HepG2 (cell line): ENCODE measurements around the gene H2AZ1. TPM values are rescaled to one million over a fixed set of nuclear protein-coding genes. Genes with fewer than 3 reads are reported as not detected.
A peak's percentile ranks its signal among the peaks of the same experiment; 100 is the strongest.

Source experiments
- CBFB ChIP-seq: sonication (generic); formaldehyde crosslinking; IDR thresholded peaks from 2 replicates; pipeline ENCODE4 v1.4.0; 2020; ENCODE audit warnings: missing genetic modification reagents
- KLF6 ChIP-seq: IDR thresholded peaks from 2 replicates; pipeline ENCODE4 v1.8.0; 2016; ENCODE audit warnings: missing biosample characterization, missing genetic modification reagents
- NFYC ChIP-seq: IDR thresholded peaks from 2 replicates; pipeline ENCODE4 v1.6.1; 2016; ENCODE audit warnings: missing genetic modification reagents, missing compliant biosample characterization
- RAD21 ChIP-seq: fragments of 450-650 bp; formaldehyde crosslinking; IDR thresholded peaks from 2 replicates; pipeline ENCODE4 v1.5.0; 2020; ENCODE audit warnings: mild to moderate bottlenecking
- TFDP2 ChIP-seq: sonication (generic); formaldehyde crosslinking; IDR thresholded peaks from 2 replicates; pipeline ENCODE4 v1.4.0; 2020; ENCODE audit warnings: missing genetic modification reagents
- THRA ChIP-seq: sonication (generic); formaldehyde crosslinking; IDR thresholded peaks from 2 replicates; pipeline ENCODE4 v1.4.0; 2020; ENCODE audit warnings: missing genetic modification reagents, borderline replicate concordance
- YY1 ChIP-seq: IDR thresholded peaks from 2 replicates; pipeline ENCODE4 v1.6.1; 2011; ENCODE audit warnings: low read length, low read depth, moderate library complexity, mild to moderate bottlenecking; ENCODE audit not compliant: insufficient read depth, insufficient replicate concordance
- ZNF180 ChIP-seq: sonication (generic); formaldehyde crosslinking; IDR thresholded peaks from 2 replicates; pipeline ENCODE4 v1.4.0; 2020; ENCODE audit warnings: low read depth, missing genetic modification reagents, borderline replicate concordance
- ZNF296 ChIP-seq: sonication (generic); formaldehyde crosslinking; conservative IDR thresholded peaks from 2 replicates; pipeline ENCODE4 v1.5.0; 2020; ENCODE audit warnings: mild to moderate bottlenecking, missing genetic modification reagents
- ZNF331 ChIP-seq: sonication (generic); formaldehyde crosslinking; IDR thresholded peaks from 2 replicates; pipeline ENCODE4 v1.4.0; 2020; ENCODE audit warnings: missing genetic modification reagents
- ZNF503 ChIP-seq: sonication (generic); formaldehyde crosslinking; IDR thresholded peaks from 2 replicates; pipeline ENCODE4 v1.4.0; 2020; ENCODE audit warnings: missing genetic modification reagents
- ZNF567 ChIP-seq: sonication (generic); formaldehyde crosslinking; IDR thresholded peaks from 2 replicates; pipeline ENCODE4 v1.8.1; 2023; ENCODE audit warnings: mild to moderate bottlenecking, missing genetic modification reagents, borderline replicate concordance
- ZNF687 ChIP-seq: sonication (generic); formaldehyde crosslinking; IDR thresholded peaks from 2 replicates; pipeline ENCODE4 v1.5.1; 2020; ENCODE audit warnings: mild to moderate bottlenecking, missing genetic modification reagents, moderate library complexity
- ZNF839 ChIP-seq: sonication (generic); formaldehyde crosslinking; IDR thresholded peaks from 2 replicates; pipeline ENCODE4 v1.4.0; 2020; ENCODE audit warnings: missing genetic modification reagents, mild to moderate bottlenecking, borderline replicate concordance
- polyA plus RNA-seq, 8 experiments: library from polyadenylated mRNA; depleted of rRNA in 3 of 8; stranded (reverse) in 7 of 8; unstranded in 1 of 8; fragments of >200 nt; fragmentation: Illumina TruSeq in 4 of 8; extraction: Trizol in 4 of 8; gene quantifications; 2 replicates each; pipeline versions ENCODE4 v1.2.1 to v1.2.3, GENCODE V29; 2011 to 2016; ENCODE audit warnings: low read depth in 4 of 8, missing spikeins in 1 of 8, mixed read lengths in 1 of 8; ENCODE audit not compliant: insufficient read depth in 1 of 8
- total RNA-seq, 5 experiments: library from RNA; depleted of rRNA; stranded (reverse); fragments of >200 nt; fragmentation: Illumina TruSeq; extraction: Trizol; gene quantifications; 2 replicates each; pipeline ENCODE4 v1.2.3, GENCODE V29; 2016; ENCODE audit warnings: low read depth in 1 of 5

H2AZ1 gene
- total and polyA plus RNA-seq, 2 of the 13 experiments (the other 11 are each of a cell fraction or from before 2014, with no cell fraction given) = 301 to 574 TPM

GRCh38 chr4:99949999-99950912 is at the start of gene H2AZ1 (continued):
- TF ChIP-seq ZNF331 (no peak), THRA (CRISPR knock-in tag) (peak; percentile 36; the same call in 1 of the 2 replicates), ZNF296 (CRISPR knock-in tag) (no peak), CBFB (CRISPR knock-in tag) (0 out of 2 replicates have a peak, but pooled peaks have one; percentile 33), TFDP2 (CRISPR knock-in tag) (peak; percentile 98), ZNF567 (CRISPR knock-in tag) (no peak), ZNF503 (peak; percentile 16; the same call in 1 of the 2 replicates), RAD21 (CRISPR knock-in tag) (peak; percentile 36; the same call in 1 of the 2 replicates), KLF6 (CRISPR knock-in tag) (peak; percentile 41; the same call in 1 of the 2 replicates), YY1 (peak; percentile 74), ZNF180 (CRISPR knock-in tag) (no peak), NFYC (CRISPR knock-in tag) (peak; percentile 89), ZNF687 (CRISPR knock-in tag) (peak; percentile 83), ZNF839 (CRISPR knock-in tag) (no peak)
